GM19351 (cell line): Measurements from ENCODE around the gene TNPO2.
"Not testable (repeated sequence)": the region's sequence is repeated elsewhere in the genome, so short reads cannot be mapped to it uniquely, and the experiment has no call there.

Experiments used
- ATAC-seq: cut with Tn5 transposase; IDR thresholded peaks from one replicate; pipeline ENCODE4 v1.9.1; 2021; ENCODE audit warnings: mild to moderate bottlenecking, moderate library complexity; ENCODE audit not compliant: unreplicated experiment

The TNPO2 gene

DNA sequence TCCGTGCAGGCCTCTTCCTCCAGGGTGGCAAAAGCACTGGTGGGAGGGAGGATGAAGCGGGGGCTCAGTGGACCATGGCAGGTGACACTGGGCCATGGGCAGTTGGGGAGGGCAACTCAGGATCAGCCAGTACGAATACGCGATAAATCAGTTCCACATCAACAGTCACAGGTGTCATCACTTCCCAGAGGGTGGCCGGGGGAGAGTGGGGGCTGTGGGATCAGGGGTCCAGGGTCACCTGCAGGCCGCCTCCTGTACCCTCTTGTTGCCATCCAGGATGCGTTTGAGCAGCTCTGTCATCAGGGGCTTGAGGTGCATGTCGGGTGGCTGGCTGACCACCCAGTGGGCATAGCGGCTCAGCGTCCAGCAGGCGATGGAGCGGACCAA is 17.4 kb downstream of the TNPO2 start:
- no peak for ATAC-seq

DNA sequence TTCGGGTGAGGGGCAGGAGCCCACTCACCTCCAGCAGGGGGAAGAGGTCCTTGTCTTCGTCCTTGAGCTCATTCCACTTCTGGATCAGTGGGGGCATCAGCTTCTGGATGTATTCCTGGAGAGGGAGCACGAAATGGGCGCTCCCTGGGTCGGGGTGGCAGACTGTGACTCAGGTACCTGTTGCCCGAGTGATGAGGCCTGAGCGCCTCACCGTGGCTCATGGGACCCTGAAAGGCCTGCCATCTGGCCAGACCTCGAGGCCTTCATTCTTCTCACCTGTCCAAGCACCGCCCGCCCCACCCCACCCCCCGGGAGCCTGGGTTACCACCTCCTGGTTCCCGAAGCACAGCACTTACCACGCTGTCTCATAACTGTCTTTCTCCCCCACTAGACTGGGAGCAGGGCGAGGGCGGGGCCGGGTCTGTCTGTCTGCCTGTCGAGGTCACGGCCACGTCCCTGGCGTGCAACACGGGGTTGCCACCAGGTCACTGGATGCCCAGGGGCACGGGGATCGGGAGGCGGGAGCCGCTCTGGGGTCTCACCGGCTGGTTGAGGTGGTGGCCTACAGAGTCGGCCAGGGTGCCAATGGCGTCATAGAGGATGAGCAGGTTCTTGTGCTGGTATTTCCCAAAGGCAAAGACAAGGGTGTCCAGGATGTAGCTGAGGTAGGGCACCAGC is 17.9 kb downstream of the TNPO2 start:
- no peak for ATAC-seq

DNA sequence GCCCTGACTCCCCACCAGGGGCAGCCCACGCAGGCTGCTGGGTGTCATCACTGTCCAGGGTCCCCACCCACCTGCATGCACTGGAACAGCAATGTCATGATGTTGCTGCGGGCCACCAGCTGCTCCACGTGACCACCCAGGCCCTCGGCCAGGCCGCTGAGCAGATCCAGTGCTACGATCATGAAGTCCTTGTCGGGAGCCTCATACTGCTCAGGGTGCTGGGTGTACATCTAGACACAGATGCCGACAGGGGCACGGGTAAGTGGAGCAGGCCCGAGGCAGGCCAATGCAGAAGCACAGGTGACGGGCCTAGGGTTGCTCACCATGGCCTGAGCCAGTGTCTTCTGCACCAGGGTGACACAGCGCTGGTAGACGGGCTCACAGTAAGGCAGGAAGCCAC is 18.6 kb downstream of the TNPO2 start:
- no peak for ATAC-seq

DNA sequence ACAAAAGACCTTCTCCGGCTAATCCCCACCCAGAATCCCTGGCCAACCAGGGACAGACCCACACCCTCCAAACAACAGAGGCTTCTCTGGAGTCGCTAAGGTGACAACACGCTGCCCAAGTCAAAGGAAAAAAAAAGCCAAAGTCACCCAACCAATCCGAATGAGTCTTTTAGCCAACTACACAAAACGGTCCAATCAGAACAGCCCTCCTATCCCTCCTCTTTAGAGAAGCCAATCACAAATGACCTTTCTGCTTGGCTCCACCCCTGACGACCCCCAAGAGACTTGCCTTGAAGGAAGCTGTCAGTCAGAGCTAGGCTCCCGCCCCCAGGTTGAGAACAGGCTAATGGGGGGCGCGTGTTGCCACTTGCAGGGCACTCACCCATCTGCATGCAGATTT is 20.7 kb downstream of the TNPO2 start:
- no peak for ATAC-seq

DNA sequence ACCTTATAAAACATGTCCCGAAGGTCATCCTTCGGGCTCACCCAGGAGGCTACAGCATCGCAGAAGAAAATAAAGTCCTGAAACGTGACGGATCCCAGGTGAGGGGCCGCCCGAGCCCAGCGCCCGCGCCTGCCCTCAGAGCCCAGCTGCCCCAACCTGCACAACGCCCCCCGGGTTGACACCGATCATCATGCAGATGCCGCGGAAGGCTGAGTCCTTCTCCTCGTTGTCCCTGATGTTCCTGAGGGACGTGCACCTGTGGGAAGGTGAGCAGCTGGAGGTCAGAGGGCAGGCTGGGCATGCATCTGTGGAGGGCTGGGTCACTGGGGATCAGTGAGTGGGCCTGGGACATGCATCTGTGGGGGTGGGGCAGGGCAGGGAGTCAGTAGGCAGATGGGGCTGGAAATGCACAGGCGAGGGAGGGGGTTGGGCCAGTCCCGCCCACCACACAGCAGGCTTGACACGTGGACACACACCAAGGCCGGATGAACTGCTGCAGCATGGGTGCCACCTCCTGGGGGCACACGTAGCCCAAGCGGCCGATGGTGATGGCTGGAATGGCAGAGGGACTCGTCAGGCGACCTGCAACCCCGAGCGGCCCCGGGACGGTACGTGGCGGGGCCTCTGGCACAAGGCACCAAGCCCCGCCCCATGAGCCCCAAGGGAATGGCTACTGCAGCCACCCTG is 22.0 kb downstream of the TNPO2 start:
- ATAC-seq: no peak

DNA sequence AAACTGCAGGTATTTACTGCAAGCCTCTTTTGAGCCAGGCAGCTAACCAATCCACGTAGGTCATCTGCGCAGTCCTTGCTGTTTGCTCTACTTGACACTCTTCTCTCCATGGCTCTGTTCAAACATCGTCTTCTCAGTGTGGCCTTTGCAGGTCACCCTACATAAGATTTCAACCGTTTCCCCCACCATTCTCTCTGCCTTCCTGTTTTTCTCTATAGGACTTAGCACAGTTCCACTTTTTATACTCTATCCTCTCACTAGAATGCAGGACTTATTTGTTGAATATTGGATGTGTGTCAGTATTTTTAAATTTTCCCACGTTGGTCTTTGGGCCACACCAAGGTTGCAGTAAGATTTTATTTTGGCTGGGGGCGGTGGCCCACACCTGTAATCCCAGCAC is 25.6 kb downstream of the TNPO2 start:
- ATAC-seq: no peak

DNA sequence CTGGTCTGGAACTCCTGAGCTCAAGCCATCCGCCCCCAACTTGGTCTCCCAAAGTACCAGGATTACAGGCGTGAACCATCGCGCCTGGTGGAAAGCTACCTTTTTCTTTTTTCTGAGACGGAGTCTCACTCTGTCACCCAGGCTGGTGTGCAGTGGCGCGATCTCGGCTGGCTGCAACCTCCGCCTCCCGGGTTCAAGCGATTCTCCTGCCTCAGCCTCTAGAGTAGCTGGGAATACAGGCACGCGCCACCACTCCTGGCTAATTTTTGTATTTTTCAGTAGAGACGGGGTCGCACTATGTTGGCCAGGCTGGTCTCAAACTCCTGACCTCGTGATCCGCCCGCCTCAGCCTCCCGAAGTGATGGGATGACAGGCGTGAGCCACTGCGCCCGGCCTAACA is 26.3 kb downstream of the TNPO2 start:
- not testable (repeated sequence) for ATAC-seq

DNA sequence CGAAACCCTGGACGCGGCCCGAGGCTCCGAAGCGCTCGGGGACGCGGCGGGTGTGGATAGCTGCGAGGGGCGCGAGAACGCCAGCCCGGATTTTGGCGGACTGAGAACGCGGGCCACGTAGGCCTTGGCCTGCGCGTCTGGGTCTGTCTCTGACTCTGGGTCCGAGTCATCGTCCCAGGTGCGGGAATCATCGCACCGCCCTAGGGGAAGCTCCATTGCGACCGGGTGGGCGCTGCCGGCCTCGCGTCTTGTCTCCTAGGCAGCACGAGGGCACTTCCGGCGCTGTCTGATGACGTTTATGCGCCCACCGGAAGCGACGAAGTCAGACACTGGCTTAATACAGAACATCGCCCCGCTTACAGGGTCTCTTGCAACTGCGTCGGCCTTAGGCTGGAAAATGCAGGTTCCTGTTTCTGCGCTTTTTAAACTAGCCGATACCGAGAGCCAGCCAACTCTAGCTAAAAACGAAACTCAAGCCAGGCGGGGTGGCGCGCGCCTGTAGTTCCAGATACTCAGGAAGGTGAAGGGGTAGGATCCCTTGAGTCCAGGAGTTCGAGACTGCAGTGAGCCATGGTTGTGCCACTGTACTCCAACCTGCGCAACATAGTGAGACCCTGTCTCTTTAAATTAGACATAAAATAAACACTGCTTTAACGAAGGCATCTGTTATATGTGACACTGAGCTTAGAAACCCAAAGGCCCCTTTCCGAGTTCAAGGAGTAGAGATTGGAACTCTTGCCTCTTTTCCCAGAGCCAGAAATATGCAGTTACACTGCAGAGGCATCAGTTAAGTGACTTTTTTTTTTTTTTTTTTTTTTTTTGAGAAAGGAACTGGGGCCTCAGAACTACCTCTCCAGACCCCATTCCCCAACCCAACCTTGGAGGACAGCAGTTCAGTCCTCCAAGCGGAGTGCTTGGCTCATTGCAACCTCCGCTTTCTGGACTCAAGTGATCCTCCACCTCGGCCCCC is 27.1 kb downstream of the TNPO2 start, which contains the start of gene FBXW9:
Gene FBXW9 (minus strand): TSS at position 266 of the 970 bp plus-strand sequence. CDS start 50 bp downstream, at position 216.
- ATAC-seq: peak; percentile 70

DNA sequence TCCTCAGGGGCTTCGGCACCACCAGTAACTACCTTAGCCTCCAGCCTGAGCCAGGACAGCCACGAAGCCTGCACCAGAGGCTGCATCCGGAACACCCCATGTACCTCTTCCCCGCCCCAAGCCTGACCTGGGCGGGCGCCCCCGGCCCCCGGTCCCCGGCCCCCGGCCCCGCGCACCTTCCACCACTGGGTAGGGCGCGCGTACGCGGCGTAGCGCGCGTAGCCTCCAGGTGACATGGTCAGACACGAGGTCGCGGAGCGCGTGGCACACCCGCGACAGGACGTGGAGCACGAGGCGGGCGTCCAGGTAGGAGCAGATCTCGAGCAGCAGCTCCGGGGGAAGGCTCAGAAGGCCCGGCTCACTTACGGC is 27.8 kb downstream of the TNPO2 start:
- ATAC-seq: peak; percentile 7

DNA sequence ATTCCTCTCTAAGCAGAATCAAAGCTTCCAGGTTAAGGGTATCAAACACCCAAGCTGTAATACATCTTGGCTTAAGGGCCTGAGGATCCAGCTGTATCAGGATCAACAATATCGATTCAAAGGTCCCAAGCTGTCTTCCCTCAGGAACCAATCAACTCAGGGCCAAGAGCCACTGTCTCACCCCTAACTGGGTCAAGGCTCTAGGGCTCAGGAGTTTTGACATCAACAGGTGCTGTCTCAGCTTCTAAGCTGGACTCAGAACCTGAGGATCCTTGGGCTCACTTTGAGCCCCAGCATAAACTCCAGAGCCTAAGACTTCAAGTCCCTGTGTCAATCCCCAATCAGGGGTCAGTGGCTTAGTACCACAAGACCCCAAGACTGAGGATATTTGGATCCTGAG is 28.2 kb downstream of the TNPO2 start:
- no peak for ATAC-seq

DNA sequence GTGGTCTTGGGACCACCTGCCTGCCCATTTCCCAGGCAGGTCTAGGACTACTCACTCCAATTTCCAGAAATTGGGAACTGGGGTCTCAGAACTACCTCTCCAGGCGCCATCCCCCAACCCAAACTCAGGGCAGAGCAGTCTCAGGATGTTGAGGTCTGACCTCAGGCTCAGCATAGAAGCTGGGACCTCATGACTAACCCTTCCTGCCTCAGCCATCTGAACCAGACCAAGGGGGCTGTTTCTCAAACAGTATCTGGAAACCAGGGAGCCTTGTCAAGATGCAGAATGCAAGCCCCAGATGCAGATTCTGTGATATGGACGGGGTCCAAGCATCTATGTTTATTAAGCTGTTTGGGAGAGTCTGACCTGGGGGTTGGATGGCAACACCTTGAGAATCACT is 28.6 kb downstream of the TNPO2 start:
- ATAC-seq: no peak

DNA sequence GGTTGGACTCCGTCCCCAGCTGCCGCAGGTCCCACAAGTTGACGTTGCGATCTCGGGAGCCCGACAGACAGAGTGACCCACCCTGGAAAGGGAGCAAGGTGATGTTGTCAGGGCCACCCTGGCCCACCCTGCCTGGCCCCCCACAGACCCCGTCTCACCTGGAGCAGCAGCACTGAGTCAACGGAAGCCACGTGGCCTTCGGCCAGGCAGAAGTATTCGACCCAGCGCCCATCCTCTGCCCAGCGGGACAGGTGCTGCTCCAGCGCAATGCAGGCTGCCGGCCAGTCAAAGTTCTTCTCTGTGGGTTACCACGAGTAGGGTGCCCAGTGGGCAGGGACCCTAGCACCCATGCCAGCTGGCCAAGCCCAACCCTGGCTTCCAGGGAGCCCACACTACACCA is 29.1 kb downstream of the TNPO2 start:
- ATAC-seq: no peak

DNA sequence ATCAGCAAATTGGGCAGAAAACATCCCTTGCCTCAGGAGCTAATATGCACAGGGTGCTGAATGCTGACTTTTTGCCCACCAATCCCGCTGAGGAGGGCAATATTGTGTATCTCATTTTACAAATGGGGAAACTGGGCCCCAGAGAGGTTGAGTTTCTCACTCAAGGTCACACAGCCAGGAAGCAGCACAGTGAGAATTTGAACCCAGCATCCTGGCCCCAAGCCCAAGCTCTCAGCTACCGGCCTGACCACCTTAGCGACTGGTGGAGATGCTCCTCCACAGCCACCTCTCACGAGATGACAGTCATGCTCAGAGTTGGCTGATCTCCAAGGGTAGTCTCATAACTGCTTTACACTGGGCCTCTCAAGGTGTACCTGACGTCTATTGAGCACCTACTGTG is 30.8 kb downstream of the TNPO2 start:
- ATAC-seq: no peak

DNA sequence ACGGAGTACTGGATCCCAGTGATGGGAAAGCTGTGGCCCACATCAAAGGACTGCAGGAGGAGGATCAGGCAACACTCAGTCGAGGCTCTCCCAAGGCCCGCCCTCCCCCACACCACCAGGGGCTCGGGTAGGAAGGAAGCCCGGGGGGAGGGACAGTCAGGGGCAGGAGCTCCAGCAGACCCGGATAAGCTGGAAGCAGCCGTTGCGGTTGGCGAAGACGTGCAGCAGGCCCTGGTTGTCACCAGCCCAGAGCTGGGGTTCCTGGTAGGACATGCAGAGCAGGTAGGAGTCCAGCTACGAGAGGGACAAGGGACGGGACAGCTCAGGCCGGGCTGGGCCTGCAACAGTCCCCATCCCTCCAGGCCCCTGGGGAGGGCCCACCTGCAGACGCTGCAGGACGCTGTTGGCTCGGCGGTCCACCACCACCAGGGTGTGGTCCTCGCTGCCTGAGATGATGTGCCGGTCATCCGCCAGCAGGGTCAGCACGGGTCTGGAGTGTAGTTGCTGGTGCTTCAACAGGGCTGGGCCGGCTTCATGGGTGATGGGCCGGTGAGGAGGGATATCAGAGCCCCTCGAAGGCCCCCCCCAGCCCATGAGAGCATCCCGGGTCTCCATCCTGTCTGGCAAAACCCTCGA is 34.0 kb downstream of the TNPO2 start:
- ATAC-seq: no peak

DNA sequence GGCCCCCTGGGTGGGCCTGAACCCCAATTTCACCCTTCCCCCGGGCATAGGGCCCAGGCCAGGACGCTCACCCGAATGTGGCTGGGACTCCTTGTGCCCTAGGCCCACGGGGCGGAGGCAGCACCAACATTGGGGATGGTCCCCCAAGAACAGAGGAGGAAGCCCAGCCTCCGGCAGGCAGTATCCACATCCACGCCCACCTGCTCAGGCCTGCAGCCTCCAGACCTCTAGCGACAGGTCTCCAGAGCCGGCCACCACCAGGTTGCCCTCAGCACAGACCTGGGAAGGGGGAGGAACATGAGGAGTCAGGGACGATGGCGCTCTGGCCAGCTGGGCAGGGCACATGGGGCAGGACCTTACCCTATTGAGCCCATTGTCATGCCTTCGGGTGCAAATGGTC is 34.7 kb downstream of the TNPO2 start:
- ATAC-seq: no peak

DNA sequence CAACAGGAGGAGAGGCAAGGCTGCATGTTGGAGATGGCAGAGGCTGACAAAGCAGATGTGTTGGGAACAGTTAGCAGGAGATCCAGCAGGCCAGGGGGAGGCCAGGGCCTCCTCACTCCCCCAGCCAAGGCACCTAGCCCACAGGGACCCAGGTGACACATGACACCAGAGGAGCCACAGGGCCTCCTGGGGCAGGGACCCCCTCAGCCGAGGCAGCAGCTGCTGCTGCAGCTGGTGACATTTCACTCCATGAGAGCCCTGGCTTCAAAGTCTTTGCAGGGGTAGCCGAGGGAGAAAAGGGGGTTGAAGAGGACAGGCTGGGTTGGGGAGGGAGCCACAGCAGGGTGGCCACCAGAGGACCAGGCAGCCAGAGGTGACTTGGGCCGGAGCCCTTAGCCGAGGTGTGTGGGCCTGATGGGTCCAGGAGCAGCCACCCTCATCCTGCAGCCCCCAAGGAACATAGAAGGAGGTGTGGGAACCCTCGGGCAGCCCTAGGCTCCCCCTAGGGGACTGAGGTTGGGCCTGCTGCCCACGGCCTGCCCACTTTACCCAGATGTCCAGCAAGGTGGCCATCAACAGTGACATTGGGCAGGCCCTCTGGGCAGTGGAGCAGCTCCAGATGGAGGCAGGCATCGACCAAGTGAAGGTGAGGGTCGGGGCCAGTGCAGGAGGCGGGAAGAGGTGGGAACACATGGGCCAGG is 36.1 kb downstream of the TNPO2 start, which contains the start of gene GNG14:
Gene GNG14 (plus strand): TSS at position 503 of the 701 bp plus-strand sequence. CDS start 51 bp downstream, at position 554.
- ATAC-seq: no peak

DNA sequence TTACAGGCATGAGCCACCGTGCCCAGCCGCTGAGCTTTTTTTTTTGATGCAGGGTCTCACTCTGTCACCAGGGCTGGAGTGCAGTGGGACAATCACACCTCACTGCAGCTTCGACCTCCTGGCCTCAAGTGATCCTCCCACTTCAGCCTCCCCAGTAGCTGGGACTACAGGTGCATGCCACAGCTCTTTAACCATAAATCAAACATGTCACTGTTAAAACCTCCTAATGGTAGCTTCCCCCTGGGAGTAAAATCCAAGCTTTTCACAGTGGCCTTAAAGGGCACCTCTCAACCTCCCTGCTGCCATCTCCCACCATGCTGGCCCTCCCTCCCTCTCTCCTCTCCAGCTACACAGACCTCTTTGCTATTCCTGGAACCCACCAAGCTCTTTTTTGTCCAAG is 37.9 kb downstream of the TNPO2 start:
- no peak for ATAC-seq

DNA sequence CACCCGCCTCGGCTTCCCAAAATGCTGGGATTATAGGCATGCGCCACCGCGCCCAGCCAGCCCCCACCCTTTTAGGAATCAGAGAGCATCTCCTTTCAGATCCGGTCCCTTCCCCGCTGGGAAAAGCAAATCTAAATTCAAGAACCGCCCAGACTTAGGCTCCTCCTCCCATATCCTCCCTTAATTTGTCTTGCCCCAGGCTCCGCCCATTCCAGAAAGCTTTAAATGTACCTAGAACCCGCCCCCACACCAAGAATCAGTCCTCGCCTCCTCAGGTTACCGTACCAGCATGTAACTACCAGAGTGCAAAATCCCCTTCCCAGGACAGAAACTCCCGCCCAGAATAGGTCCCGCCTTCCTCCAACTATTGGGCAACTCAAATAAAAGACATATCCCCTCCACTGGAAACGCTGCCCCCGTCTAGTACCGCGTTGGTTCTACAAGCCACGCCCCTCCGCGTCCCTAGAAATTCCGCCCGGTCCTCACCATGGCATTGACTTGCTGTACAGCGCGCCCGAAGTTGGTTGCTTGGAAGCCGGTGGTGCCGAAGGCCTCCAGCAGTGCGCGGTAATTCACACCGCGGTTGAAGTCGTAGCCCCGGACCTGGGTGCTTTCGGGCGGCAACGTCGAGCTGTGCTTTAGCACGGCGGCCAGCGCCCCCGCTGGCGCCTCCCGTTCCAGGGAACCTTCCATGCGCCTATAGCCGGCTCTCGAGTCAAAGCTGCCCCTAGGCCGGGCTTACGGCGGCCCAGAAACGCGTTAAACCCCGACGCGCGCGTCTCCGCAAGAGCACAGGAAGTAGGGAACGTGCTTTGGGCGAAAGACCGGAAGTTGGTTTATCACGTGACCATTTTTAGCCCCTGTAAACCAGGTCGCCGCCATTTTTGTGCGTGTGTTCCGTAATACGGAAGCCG is 42.4 kb downstream of the TNPO2 start, which contains the start of gene DHPS:
Gene DHPS (minus strand): TSS at position 807 of the 914 bp plus-strand sequence. CDS start 114 bp downstream, at position 693.
- ATAC-seq: peak; percentile 66

DNA sequence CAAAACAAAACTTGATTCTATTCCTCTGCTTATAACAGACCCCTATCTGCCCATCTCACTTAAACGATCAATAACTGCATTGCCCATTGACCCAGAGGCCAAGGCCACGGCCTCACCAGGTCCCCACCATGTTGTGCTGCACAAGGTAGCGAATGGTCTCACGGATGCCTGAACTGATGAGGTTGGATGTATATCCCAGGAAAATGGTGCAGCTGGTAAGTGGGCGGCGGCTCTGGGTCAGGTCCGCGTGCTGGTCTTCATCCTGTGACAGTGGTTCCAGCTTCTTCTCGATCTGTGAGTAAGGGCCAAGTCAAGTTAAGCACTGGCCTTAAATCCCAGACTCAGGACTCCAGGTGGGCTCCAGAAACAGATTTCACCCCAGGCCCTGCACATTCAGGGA is 43.7 kb downstream of the TNPO2 start:
- ATAC-seq: no peak
